Activated naive CD8-positive, alpha-beta T cell (primary cell): Measurements from ENCODE around the gene QRSL1.
"Not testable (repeated sequence)": the region's sequence is repeated elsewhere in the genome, so short reads cannot be mapped to it uniquely, and the experiment has no call there.

ENCODE experiments used
- H3K27ac Mint-ChIP-seq: one replicate; pipeline ENCODE4 v1.8.0; 2021; ENCODE audit warnings: mixed read lengths
- H3K27me3 Mint-ChIP-seq: one replicate; pipeline ENCODE4 v1.8.0; 2021; ENCODE audit warnings: mixed read lengths
- H3K36me3 Mint-ChIP-seq: one replicate; pipeline ENCODE4 v1.8.0; 2021; ENCODE audit warnings: mixed read lengths
- H3K4me1 Mint-ChIP-seq: one replicate; pipeline ENCODE4 v1.8.0; 2021; ENCODE audit warnings: low read depth, mixed read lengths
- H3K4me3 Mint-ChIP-seq: one replicate; pipeline ENCODE4 v1.8.0; 2021; ENCODE audit warnings: mild to moderate bottlenecking, mixed read lengths
- H3K9me3 Mint-ChIP-seq: one replicate; pipeline ENCODE4 v1.8.0; 2021; ENCODE audit warnings: low read depth, mixed read lengths

Gene QRSL1

GRCh38 chr6:106617302-106617701, 12.1 kb upstream of the QRSL1 start:
- Mint-ChIP-seq H3K27ac (no peak overlapping the region), H3K9me3 (no peaks in the 10 kb centered on the region), H3K4me1 (peaks cover 8% of the 10 kb centered on the region), H3K27me3 (no peaks in the 10 kb centered on the region), H3K36me3 (peaks cover 12% of the 10 kb centered on the region), H3K4me3 (no peak overlapping the region)

GRCh38 chr6:106617857-106618256, 11.5 kb upstream of the QRSL1 start:
- peaks cover 4% of the 10 kb centered on the region for H3K4me1 Mint-ChIP-seq
- peaks cover 17% of the 10 kb centered on the region for H3K36me3 Mint-ChIP-seq
- no peaks in the 10 kb centered on the region for H3K9me3 Mint-ChIP-seq
- H3K4me3 Mint-ChIP-seq: no peak overlapping the region
- H3K27me3 Mint-ChIP-seq: no peaks in the 10 kb centered on the region
- H3K27ac Mint-ChIP-seq: no peak overlapping the region

- Mint-ChIP-seq H3K36me3 (peaks cover 13% of the 10 kb centered on the region), H3K4me1 (no peaks in the 10 kb centered on the region), H3K27me3 (no peaks in the 10 kb centered on the region), H3K4me3 (no peak overlapping the region), H3K9me3 (no peaks in the 10 kb centered on the region), H3K27ac (no peak overlapping the region)
Measured at GRCh38 chr6:106618324-106618723, 11.1 kb upstream of the QRSL1 start.

- H3K27ac Mint-ChIP-seq: no peak overlapping the region
- H3K36me3 Mint-ChIP-seq: peaks cover 13% of the 10 kb centered on the region
- no peaks in the 10 kb centered on the region for H3K27me3 Mint-ChIP-seq
Measured at GRCh38 chr6:106619223-106619622, 10.2 kb upstream of the QRSL1 start.

GRCh38 chr6:106620931-106621672, 8.3 kb upstream of the QRSL1 start:
- no peaks in the 10 kb centered on the region for H3K9me3 Mint-ChIP-seq
- H3K27ac Mint-ChIP-seq: no peak overlapping the region
- no peaks in the 10 kb centered on the region for H3K4me1 Mint-ChIP-seq
- H3K36me3 Mint-ChIP-seq: peaks cover 11% of the 10 kb centered on the region
- no peaks in the 10 kb centered on the region for H3K27me3 Mint-ChIP-seq
- H3K4me3 Mint-ChIP-seq: no peak overlapping the region

More at GRCh38 chr6:106619223-106619622, 10.2 kb upstream of the QRSL1 start:
- Mint-ChIP-seq H3K9me3 (no peaks in the 10 kb centered on the region), H3K4me3 (no peak overlapping the region), H3K4me1 (no peaks in the 10 kb centered on the region)

- no peaks in the 10 kb centered on the region for H3K9me3 Mint-ChIP-seq
- no peak overlapping the region for H3K4me3 Mint-ChIP-seq
- H3K27me3 Mint-ChIP-seq: no peaks in the 10 kb centered on the region
- peaks cover 11% of the 10 kb centered on the region for H3K36me3 Mint-ChIP-seq
- H3K27ac Mint-ChIP-seq: no peak overlapping the region
- peaks cover 4% of the 10 kb centered on the region for H3K4me1 Mint-ChIP-seq
Measured at GRCh38 chr6:106622412-106622811, 7.0 kb upstream of the QRSL1 start.

GRCh38 chr6:106623039-106623438, 6.3 kb upstream of the QRSL1 start:
- Mint-ChIP-seq H3K36me3 (peaks cover 11% of the 10 kb centered on the region), H3K4me1 (peaks cover 4% of the 10 kb centered on the region), H3K9me3 (no peaks in the 10 kb centered on the region), H3K27ac (no peak overlapping the region), H3K27me3 (no peaks in the 10 kb centered on the region), H3K4me3 (no peak overlapping the region)

GRCh38 chr6:106626485-106626884, 2.9 kb upstream of the QRSL1 start:
- no peaks in the 10 kb centered on the region for H3K27me3 Mint-ChIP-seq
- H3K36me3 Mint-ChIP-seq: peaks cover 9% of the 10 kb centered on the region
- no peak overlapping the region for H3K4me3 Mint-ChIP-seq
- no peaks in the 10 kb centered on the region for H3K9me3 Mint-ChIP-seq
- H3K27ac Mint-ChIP-seq: no peak overlapping the region
- peaks cover 17% of the 10 kb centered on the region for H3K4me1 Mint-ChIP-seq

- not testable (repeated sequence) for H3K27me3 Mint-ChIP-seq, H3K9me3 Mint-ChIP-seq, H3K27ac Mint-ChIP-seq, H3K36me3 Mint-ChIP-seq
- Mint-ChIP-seq H3K4me3 (peak overlapping the region; percentile 99), H3K4me1 (peaks cover 24% of the 10 kb centered on the region)
Measured at GRCh38 chr6:106627760-106628159, 1.6 kb upstream of the QRSL1 start.

GRCh38 chr6:106628658-106629102, 698 bp upstream of the QRSL1 start:
- Mint-ChIP-seq H3K36me3 (peaks cover 4% of the 10 kb centered on the region), H3K27ac (peak overlapping the region; percentile 100), H3K4me3 (peak overlapping the region; percentile 99), H3K4me1 (peaks cover 24% of the 10 kb centered on the region), H3K27me3 (no peaks in the 10 kb centered on the region), H3K9me3 (no peaks in the 10 kb centered on the region)

- H3K9me3 Mint-ChIP-seq: no peaks in the 10 kb centered on the region
- peaks cover 32% of the 10 kb centered on the region for H3K4me1 Mint-ChIP-seq
Measured at GRCh38 chr6:106629859-106630163, 433 bp downstream of the QRSL1 start.

GRCh38 chr6:106630366-106630765, 988 bp downstream of the QRSL1 start:
- H3K27ac Mint-ChIP-seq: peak overlapping the region; percentile 100
- peak overlapping the region; percentile 99 for H3K4me3 Mint-ChIP-seq
- peaks cover 37% of the 10 kb centered on the region for H3K4me1 Mint-ChIP-seq
- H3K27me3 Mint-ChIP-seq: no peaks in the 10 kb centered on the region
- H3K36me3 Mint-ChIP-seq: peaks cover 7% of the 10 kb centered on the region
- no peaks in the 10 kb centered on the region for H3K9me3 Mint-ChIP-seq

More at GRCh38 chr6:106629859-106630163, 433 bp downstream of the QRSL1 start:
- peak overlapping the region; percentile 100 for H3K27ac Mint-ChIP-seq
- no peaks in the 10 kb centered on the region for H3K27me3 Mint-ChIP-seq
- peak overlapping the region; percentile 99 for H3K4me3 Mint-ChIP-seq
- peaks cover 7% of the 10 kb centered on the region for H3K36me3 Mint-ChIP-seq

- Mint-ChIP-seq H3K27me3 (no peaks in the 10 kb centered on the region), H3K9me3 (no peaks in the 10 kb centered on the region), H3K4me3 (no peak overlapping the region), H3K36me3 (peaks cover 7% of the 10 kb centered on the region), H3K4me1 (peaks cover 41% of the 10 kb centered on the region), H3K27ac (no peak overlapping the region)
Measured at GRCh38 chr6:106631346-106631745, 2.0 kb downstream of the QRSL1 start.

GRCh38 chr6:106634565-106634964, 5.2 kb downstream of the QRSL1 start:
- H3K9me3 Mint-ChIP-seq: no peaks in the 10 kb centered on the region
- no peak overlapping the region for H3K4me3 Mint-ChIP-seq
- H3K27me3 Mint-ChIP-seq: no peaks in the 10 kb centered on the region
- H3K4me1 Mint-ChIP-seq: peaks cover 48% of the 10 kb centered on the region
- no peak overlapping the region for H3K27ac Mint-ChIP-seq
- peaks cover 7% of the 10 kb centered on the region for H3K36me3 Mint-ChIP-seq

- H3K4me3 Mint-ChIP-seq: no peak overlapping the region
- no peaks in the 10 kb centered on the region for H3K9me3 Mint-ChIP-seq
- no peaks in the 10 kb centered on the region for H3K27me3 Mint-ChIP-seq
- H3K36me3 Mint-ChIP-seq: peaks cover 5% of the 10 kb centered on the region
- peaks cover 41% of the 10 kb centered on the region for H3K4me1 Mint-ChIP-seq
- no peak overlapping the region for H3K27ac Mint-ChIP-seq
Measured at GRCh38 chr6:106637051-106637716, 7.8 kb downstream of the QRSL1 start.
